ENCODE results near the gene ERN2.
"Not testable (repeated sequence)": the region's sequence is repeated elsewhere in the genome, so short reads cannot be mapped to it uniquely, and the experiment has no call there.

ERN2 gene

DNA sequence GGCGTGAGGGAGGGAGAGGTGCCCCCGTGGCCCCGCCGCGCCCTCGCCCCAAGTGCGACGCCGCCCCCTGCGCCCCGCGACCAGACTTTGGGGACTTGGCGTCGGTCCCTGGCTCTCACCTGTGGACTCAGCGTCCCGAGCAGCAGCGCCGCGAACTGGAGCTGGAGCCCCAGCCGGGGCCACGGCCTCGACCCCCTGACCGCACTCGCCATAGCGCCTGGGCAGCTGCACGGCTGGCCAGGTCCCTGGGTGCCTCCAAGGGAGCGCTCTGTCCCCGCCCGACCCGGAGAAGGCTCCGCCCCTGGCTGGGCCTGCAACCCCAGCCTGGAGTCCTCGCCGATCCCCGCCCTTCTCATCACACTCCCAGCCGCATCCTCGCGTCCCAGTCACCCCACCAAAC lies at the start of gene ERN2:
TSS of gene ERN2 (minus strand) at position 247 of the 400 bp plus-strand sequence. CDS start at position 212, 35 bp downstream.
- in situ Hi-C loops (cut with MboI; ENCODE audit: low sequenced_read_pairs), result no loop called here

DNA sequence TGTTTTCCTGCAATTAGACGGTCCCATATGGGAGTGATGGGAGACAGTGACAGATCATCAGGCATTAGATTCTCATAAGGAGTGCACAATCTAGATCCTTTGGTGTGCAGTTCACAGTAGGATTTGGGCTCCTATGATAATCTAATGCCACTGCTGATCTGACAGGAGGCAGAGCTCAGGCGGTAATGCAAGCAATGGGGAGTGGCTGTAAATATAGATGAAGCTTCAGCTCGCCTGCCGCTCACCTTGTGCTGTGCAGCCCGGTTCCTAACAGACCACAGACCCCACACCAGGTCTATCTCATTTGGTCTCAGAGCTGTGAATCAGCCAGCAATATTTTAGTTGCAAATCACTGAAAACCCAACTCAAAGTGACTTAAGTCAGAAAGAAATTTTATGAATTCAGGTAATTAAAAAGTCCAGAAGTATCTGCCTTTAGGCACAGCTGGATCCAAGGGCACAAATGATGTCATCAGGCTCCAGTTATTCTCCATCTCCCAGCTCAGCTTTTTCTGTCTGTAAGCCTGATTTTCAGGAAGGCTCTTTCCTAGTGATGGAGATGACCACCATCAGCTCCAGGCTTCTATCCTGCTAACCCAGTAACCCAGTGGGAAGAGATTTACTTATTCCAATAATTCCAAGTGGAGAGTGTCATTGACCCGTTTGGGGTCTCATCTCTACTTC lies 45.1 kb upstream of the ERN2 start:
- in situ Hi-C loops (cut with MboI; ENCODE audit: low sequenced_read_pairs), result no loop called here

DNA sequence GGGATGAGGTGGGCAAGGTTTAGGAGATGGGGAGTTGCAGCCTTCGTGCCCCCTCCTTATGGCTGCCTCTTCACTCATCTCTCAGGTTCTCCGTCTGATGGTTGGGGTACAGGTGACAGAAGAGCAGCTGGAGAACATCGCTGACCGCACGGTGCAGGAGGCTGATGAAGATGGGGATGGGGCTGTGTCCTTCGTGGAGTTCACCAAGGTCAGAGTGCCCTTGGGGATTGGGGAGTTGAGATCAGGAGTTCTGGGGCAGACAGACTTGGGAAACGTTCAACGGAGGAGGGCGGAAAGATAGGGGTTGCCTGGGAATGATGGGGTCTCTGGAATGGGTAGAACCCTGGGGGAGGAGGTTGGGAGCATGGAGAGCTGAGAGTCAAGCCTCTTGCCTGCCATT lies 44.1 kb upstream of the ERN2 start:
- in situ Hi-C loops (cut with MboI; ENCODE audit: low sequenced_read_pairs), result no loop called here

DNA sequence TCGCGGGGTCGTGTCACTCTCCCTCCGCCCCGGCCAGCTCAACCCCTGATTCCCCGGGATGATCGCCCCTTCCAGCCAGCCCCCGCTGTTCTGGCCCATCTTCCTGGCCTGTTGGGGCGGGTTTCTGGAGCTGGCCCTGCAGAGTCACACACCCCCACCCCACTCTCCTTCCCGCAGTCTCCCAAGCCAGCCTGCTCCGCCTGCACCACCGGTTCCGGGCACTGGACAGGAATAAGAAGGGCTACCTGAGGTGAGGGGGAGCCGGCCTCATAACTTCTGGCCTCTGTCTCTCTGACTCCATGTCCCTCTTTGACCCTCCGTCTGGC lies 42.4 kb upstream of the ERN2 start:
- in situ Hi-C loops (cut with MboI; ENCODE audit: low sequenced_read_pairs), result no loop called here

DNA sequence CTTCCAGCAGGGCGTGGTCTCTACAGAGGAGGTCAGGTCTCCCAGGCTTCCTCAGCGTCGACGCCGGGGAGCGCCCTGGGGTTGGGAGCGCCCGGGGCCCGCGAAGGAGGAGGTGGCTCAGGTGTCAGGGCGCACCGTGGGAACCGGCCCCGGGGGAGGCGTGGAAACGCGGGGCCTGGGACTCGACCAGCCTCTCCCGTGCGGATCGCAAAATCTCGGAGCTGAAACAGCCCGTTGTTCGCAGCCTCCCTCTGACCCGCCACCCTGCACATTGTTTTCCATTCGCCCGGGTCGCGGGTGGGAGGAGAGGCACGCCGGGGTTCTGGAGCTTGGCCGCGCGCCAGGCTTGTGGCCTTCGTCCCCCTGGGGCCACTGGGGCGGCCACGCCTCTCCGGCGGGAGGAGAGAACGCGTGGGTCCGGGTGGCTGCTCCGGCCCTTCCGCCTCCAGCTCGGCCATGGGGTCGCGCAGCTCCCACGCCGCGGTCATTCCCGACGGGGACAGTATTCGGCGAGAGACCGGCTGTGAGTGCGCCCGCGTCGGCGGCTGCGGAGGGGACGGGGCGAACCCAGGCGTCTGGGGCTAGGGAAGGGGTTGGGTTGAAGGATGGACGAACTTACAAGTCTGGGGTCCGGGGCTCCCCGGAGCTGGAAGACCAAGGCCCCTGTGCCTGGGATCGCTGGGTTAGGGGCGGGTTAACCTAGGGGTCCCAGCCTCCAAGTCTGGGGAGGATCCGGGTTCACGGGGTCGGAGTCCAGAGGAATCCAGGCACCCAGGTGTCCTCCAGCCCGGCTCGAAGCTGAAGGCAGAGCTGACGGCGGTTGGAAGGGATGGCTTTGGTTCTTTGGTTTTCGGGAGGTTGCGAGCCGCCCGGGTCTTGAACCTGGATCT lies 41.8 kb upstream of the ERN2 start, which contains the start of gene CHP2:
TSS of gene CHP2 (plus strand) at position 433 of the 890 bp plus-strand sequence. CDS start at position 457, 24 bp downstream.
- in situ Hi-C loops (cut with MboI; ENCODE audit: low sequenced_read_pairs), result no loop called here

DNA sequence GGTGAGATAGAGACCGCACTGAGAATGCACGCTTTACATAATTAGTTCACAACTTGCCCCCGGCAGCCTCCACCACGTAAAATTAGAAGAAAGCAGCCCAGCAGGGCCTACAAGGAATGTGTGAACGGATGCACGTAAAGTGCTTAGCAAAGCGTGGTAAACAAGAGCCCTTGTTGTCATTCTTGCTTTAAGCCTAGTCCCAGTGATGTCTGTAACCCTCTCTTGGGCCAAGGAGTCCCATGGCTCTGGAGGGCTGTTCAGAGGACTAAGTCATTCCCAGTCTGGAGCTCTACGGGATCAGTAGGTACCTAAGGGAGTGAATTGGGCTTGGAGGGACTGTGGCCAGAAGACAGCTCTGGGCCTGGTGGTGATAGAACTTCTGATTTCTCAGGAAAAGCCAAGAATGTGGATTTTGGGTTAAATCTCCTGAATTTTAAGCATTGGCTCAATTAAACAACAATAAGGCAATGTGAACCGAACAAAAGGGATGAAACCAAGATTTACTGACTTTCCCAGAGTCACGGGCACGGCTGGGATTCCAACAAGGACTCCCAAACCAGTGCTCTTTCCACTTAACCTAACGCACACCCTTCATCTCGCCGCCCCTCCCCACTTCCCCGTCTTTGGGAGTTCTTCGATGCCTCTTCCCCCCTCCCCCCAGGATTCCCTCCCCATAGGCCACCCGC lies 41.0 kb upstream of the ERN2 start:
- in situ Hi-C loops (cut with MboI; ENCODE audit: low sequenced_read_pairs), result no loop called here

DNA sequence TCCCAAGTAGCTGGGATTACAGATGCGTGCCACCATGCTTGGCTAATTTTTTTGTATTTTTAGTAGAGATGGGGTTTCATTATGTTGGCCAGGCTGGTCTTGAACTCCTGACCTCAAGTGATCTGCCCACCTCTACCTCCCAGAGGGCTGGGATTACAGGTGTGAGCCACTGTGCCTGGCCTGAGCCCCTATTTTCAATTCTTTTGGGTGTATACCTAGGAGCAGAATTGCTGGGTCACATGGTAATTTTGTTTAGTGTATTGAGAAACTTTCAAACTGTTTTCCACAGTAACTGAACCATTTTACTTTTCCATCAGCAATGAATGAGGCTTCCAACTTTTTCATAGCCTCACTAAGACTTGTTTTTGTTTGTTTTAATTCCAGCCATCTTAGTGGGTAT lies 38.0 kb upstream of the ERN2 start:
- in situ Hi-C loops (cut with MboI; ENCODE audit: low sequenced_read_pairs), result not testable (repeated sequence)

DNA sequence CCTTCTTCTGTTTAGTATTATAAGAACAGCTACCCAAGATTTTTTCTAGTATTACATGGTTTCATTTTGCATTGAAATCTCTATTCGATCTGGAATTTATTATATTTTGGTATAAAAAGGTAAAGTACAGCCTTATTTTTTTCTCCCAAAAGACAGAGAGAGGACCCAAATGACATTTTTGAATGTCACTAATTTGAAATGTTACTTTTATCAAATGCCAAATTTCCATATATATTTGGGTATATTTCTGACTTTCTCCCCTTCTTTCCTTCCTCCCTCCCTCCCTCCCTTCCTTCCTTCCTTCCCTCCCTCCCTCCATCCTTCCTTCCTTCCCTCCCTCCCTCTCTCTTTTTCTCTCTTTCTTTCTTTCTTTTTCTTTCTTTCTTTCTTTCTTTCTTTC lies 35.6 kb upstream of the ERN2 start:
- in situ Hi-C loops (cut with MboI; ENCODE audit: low sequenced_read_pairs), result loop anchor here (25.0 kb wide), 2 partner anchors 514 to 764 kb away; partner anchors contain the start of gene CACNG3

DNA sequence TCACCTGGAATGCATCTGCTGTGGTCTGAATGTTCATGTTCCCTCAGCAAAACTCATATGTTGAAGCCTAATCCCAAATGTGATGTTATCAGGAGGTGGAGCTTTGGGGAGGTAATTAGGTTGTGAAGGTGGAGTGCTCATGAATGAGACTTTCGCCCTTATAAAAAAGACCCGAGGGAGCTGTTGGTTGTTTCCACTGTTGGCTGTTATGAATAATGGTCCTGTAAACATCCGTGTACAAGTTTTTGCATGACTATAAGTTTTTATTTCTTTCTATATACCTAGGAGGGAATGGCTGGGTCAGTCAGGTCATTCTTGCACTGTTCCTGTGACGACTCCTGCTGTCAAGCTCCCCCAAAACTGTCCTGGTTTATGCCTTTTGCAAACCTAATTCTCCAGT lies 32.2 kb upstream of the ERN2 start:
- in situ Hi-C loops (cut with MboI; ENCODE audit: low sequenced_read_pairs), result loop anchor here (25.0 kb wide), 2 partner anchors 517 to 767 kb away; partner anchors contain the start of gene CACNG3

DNA sequence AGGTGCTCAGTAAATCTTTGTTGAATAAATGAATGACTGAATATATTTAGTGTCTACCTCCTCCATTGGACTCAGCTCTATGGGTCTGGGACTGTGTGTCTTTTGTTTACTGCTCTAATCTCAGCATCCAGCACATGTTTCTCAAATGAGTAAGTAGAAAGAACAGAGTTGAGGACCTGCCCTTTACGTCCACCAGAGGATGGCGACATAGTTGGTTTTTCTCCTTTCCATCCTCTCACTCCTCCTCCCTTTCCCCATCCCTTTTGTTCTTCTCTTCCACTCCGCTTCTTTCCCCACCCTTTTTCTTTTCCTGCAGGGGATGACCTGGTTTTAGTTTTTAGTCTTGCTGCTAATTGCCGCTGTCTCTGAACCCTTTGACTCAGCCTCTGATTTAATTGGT lies 29.7 kb upstream of the ERN2 start:
- in situ Hi-C loops (cut with MboI; ENCODE audit: low sequenced_read_pairs), result loop anchor here (25.0 kb wide), 2 partner anchors 520 to 770 kb away; partner anchors contain the start of gene CACNG3

DNA sequence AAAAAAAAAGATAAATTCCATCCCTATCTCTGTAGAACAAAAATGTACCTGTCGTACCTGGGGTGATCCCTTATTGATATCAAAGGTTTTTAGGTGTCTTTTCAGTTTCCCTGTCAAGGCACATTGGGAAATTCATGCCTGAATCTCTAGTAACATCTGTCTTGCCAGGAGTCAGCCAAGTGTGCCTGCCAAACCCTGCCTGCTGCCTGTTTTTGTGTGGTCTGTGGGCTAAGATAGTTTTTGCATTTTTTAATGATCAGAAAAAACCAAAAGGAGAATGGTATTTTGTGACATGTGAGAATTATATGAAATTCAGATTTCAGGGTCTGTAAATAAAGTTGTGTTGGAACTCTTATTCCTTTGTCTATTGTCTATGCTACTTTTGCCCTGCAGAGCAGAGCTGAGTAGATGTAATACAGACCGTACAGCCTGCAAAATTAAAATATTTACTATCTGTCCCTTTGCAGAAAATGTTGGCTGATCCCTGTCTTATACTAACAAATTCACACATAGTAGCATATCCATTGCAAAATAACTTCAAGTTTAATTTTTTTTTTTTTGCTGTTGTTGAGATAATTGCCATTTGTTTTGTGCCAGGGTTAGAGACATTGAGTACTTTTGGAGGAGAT lies 28.8 kb upstream of the ERN2 start:
- in situ Hi-C loops (cut with MboI; ENCODE audit: low sequenced_read_pairs), result loop anchor here (25.0 kb wide), 2 partner anchors 521 to 771 kb away; partner anchors contain the start of gene CACNG3

DNA sequence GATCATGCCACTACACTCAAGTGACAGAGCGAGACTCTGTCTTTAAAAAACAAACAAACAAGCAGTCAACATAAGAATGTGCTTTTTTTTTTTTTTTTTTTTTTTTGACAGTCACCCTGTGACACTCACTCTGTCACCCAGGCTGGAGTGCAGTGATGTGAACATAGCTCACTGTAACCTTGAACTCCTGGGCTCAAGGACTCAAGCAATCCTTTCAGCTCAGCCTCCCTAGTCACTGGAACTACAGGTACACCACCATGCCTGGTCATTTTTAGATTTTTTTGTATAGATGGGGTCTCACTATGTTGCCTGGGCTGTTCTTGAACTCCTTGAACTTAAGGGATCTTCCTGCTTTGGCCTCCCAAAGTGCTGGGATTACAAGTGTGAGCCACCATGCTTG lies 26.5 kb upstream of the ERN2 start:
- in situ Hi-C loops (cut with MboI; ENCODE audit: low sequenced_read_pairs), result loop anchor here (25.0 kb wide), 2 partner anchors 523 to 773 kb away; partner anchors contain the start of gene CACNG3

DNA sequence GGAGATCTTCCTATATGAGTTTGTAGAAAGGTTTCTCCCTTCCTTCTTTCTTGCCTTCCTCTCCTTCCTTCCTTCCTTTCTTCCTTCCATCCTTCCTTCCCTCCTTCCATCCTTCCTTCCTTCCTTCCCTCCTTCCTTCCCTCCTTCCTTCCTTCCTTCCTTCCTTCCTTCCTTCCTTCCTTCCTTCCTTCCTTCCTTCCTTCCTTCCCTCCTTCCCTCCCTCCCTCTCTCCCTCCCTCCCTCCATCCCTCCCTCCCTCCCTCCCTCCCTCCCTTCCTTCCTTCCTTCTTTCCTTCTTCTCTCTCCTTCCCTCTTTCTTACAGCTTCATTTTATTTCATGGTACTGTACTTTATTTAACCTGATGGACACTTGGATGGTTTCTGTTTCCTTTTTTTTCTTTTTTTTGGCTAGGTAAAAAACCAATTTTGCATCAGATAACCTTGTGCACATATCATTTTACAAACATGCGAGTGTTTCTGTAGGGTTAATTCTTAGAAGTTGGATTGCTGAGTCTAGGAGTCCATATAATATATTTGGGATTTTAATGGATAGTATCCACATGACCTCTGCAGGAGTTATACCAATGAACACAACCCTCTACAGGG lies 24.5 kb upstream of the ERN2 start:
- in situ Hi-C loops (cut with MboI; ENCODE audit: low sequenced_read_pairs), result loop anchor here (25.0 kb wide), 2 partner anchors 525 to 775 kb away; partner anchors contain the start of gene CACNG3

DNA sequence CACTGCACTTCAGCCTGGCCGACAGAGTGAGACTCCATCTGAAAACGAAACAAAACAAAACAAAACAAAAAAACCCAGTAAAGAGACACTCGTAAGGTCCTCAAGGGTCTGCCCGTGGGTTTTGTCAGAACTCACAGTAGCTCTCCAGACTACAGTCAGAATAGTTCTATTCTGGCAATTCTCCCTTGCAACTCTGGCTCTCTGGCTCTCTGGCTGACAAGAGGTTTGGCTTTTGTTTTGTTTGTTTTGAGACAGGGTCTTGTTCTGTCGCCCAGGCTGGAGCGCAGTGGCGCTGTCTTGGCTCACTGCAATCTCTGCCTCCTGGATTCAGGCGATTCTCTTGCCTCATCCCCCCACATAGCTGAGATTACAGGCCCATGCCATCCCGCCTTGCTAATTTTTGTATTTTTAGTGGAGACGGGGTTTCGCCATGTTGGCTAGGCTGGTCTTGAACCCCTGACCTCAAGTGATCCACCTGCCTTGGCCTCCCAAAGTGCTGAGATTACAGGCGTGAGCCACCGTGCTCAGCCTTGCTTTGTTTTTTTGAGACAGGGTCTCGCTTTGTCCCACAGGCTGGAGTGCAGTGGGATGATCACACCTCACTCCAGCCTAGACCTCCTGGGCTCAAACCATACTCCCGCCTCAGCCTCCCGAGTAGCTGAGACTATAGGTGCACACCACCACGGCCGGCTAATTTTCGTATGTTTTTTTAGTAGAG lies 21.3 kb upstream of the ERN2 start:
- in situ Hi-C loops (cut with MboI; ENCODE audit: low sequenced_read_pairs), result loop anchor here (25.0 kb wide), 2 partner anchors 528 to 778 kb away; partner anchors contain the start of gene CACNG3

DNA sequence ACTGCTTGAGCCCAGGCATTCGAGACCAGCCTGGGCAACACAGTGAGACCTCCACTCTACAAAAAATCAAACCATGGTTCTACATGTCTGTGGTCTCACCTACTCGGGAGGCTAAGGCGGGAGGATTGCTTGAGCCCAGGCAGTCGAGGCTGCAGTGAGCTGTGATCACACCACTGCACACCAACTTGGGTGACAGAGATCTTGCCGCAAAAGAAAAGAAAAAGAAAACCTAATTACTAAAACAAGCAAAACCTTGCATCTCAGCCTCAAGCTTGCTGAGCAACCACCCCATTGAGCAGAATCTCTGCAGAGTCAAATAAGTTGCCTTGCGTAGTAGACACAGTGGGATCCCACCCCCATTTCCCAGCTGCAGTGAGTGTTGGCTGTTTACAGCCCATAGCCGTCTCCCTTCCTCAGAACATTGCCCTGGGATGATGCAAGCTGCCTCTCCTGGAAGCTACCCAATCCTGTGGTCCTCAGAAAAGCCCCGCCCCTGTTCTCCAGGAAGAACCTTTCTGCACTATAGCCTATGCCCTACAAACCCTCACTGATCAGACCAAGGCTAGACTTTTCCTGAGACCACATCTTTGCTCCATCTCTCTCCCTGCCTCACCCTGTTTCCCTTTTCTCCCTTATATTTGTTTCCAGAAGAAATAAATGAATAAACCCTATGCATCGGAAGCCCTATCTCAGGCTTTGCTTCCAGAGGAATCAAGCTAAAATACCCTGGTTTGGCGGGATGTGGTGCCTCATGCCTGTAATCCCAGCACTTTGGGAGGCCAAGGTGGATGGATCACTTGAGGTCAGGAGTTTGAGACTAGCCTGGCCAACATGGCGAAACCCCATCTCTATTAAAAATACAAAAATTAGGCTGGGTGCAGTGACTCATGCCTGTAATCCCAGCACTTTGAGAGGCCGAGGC lies 16.7 kb upstream of the ERN2 start:
- in situ Hi-C loops (cut with MboI; ENCODE audit: low sequenced_read_pairs), result loop anchor here (25.0 kb wide), 2 partner anchors 533 to 783 kb away; partner anchors contain the start of gene CACNG3

DNA sequence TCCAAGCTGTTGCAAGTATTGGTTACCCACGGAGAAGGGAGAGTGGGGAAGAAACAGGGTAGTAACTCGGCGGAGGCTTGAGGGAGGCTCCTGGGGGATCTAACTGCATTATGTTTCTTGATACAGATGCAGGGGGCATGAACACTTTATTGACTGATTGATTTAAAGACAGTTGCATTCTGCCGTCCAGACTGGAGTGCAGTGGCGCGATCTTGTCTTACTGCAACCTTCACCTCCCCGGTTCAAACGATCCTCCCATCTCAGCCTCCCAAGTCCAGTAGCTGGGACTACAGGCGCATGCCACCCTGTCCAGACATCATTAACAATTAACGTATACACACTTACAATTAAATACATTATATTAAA lies 15.1 kb upstream of the ERN2 start:
- in situ Hi-C loops (cut with MboI; ENCODE audit: low sequenced_read_pairs), result loop anchor here (25.0 kb wide), 2 partner anchors 534 to 784 kb away; partner anchors contain the start of gene CACNG3

DNA sequence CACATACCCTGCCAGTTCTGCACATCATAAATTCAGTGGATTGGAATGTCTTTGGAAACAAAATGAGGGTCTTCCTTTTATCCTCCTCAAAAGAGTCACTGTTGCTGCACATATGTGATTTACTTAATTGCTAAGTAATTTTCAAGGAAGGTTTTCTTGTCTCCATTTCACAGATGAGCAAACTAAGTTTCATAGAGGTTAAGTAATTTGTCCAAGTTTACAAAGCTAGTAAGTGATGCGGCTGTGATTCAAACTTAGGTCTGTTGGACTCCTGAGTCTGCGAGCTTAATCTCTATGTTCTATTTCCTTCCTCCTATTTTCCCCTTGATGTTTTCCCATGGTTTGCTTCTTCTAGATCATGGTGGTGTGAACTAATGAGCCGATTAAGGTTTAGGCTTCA lies 13.7 kb upstream of the ERN2 start:
- in situ Hi-C loops (cut with MboI; ENCODE audit: low sequenced_read_pairs), result loop anchor here (25.0 kb wide), 2 partner anchors 536 to 786 kb away; partner anchors contain the start of gene CACNG3

DNA sequence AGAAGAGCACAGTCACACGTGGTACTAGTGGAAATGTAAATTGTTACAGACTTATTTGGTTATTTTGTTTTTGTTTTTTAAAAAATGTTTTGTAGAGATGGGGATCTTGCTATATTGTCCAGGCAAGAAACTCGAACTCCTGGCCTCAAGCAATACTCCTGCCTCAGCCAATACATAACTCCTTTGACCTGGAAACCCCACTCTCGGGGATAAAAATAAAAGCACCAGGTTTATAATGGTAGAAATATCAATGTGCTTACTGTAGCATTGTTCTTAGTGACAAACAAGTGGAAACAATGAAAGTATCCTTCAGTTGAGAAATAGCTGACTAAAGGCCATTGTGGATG lies 11.7 kb upstream of the ERN2 start:
- in situ Hi-C loops (cut with MboI; ENCODE audit: low sequenced_read_pairs), result loop anchor here (25.0 kb wide), 2 partner anchors 538 to 788 kb away; partner anchors contain the start of gene CACNG3

All from HL-60/S4 treated with retinoic acid at 250 ng/mL for 4 days and 3 days (cell line).